ENCODE results near the gene SUB1. TPM values are rescaled to one million over a fixed set of nuclear protein-coding genes. Genes with fewer than 3 reads are reported as not detected.

The SUB1 gene
- total and polyA plus RNA-seq, 2 donors (not counting 3 experiments of a cell fraction or from before 2014, with no cell fraction given) = 60.1 to 252 TPM

- Histone ChIP-seq H4K20me1 (replicated peaks; ENCODE audit: control insufficient read depth, extremely low read depth, insufficient read depth, low read length) (peaks cover 6% of the 10 kb centered on the region), H3K79me2 (ENCODE audit: control insufficient read depth, insufficient read depth, low read length) (peaks cover 64% of the 10 kb centered on the region), H3K36me3 (ENCODE audit: control insufficient read depth in 2 of 2, extremely low read depth in 1 of 2, insufficient read depth in 2 of 2, low read length in 2 of 2) (peaks cover 13 to 24% of the 10 kb centered on the region in 2 experiments), H3K4me2 (ENCODE audit: insufficient read depth, low read length) (no peak overlapping the region), H2AFZ (ENCODE audit: low read depth, low read length) (no peak overlapping the region), H3K9me1 (replicated peaks; ENCODE audit: control insufficient read depth, extremely low read depth, insufficient read depth, low read length) (no peaks in the 10 kb centered on the region), H3K4me1 (ENCODE audit: control insufficient read depth, extremely low read depth, insufficient read depth, low read length) (peaks cover 10% of the 10 kb centered on the region), H3K4me3 (replicated peaks in 1 of 3; ENCODE audit: insufficient read depth in 1 of 3, low read depth in 1 of 3, low read length in 3 of 3) (no peak overlapping the region), H3K9ac (replicated peaks; ENCODE audit: extremely low read depth, insufficient read depth, low read length) (no peak overlapping the region), H3K27me3 (ENCODE audit: control insufficient read depth in 2 of 2, insufficient read depth in 2 of 2, low read length in 2 of 2) (no peaks in the 10 kb centered on the region), H3K9me3 (replicated peaks; ENCODE audit: control insufficient read depth, insufficient read depth, low read length) (no peaks in the 10 kb centered on the region), H3K27ac (ENCODE audit: insufficient read depth, low read depth, low read length) (no peak overlapping the region)
- dilution Hi-C loops (cut with MboI; ENCODE audit: extremely low pct_ligation_motif_present, low sequenced_read_pairs) = no loop called here
- FAIRE-seq (no peak), DNase-seq (ENCODE audit: low read depth, low spot score) (peak; percentile 74)
- no TSS peak for BruUV-seq (replicated peaks)
- POLR2A ChIA-PET = interaction anchor here (0.7 to 1.4 kb wide), 4 partner anchors 96 to 316 kb away, joined by 3 to 6 read pairs (median 4); no protein-coding TSS in a partner anchor
- CTCF ChIA-PET = interaction anchor here (0.7 to 3.0 kb wide), 67 partner anchors 9 to 879 kb away, joined by 3 to 381 read pairs (median 5); partner anchors contain the start of gene TARS1
- intact Hi-C loops (cut with micrococcal nuclease) = loop anchor here (1.0 to 10.0 kb wide), 5 partner anchors 23 to 493 kb away; no protein-coding TSS in a partner anchor
- TF ChIP-seq, protein P1, sequence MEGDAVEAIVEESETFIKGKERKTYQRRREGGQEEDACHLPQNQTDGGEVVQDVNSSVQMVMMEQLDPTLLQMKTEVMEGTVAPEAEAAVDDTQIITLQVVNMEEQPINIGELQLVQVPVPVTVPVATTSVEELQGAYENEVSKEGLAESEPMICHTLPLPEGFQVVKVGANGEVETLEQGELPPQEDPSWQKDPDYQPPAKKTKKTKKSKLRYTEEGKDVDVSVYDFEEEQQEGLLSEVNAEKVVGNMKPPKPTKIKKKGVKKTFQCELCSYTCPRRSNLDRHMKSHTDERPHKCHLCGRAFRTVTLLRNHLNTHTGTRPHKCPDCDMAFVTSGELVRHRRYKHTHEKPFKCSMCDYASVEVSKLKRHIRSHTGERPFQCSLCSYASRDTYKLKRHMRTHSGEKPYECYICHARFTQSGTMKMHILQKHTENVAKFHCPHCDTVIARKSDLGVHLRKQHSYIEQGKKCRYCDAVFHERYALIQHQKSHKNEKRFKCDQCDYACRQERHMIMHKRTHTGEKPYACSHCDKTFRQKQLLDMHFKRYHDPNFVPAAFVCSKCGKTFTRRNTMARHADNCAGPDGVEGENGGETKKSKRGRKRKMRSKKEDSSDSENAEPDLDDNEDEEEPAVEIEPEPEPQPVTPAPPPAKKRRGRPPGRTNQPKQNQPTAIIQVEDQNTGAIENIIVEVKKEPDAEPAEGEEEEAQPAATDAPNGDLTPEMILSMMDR (IDR thresholded peaks at IDR 0.05; ENCODE audit: extremely low read depth in 1 of 2, insufficient read depth in 1 of 2, low read depth in 1 of 2, low read length in 2 of 2) = peak; percentile 26 to 40
- no peak for TF ChIP-seq MAX (IDR thresholded peaks at IDR 0.05; ENCODE audit: insufficient read depth, insufficient read length)
- no peak for TF ChIP-seq MYC (IDR thresholded peaks at IDR 0.05; ENCODE audit: low read depth, low read length)
- TF ChIP-seq POLR2A (IDR thresholded peaks at IDR 0.05; ENCODE audit: low read depth, low read length) = no peak
Observed at GRCh38 chr5:32589942-32590869, 4.8 kb downstream of the SUB1 start.
